ENCODE results near the gene ANKRD36C.
A peak's percentile ranks its signal among the peaks of the same experiment; 100 is the strongest.
"Not testable (repeated sequence)": the region's sequence is repeated elsewhere in the genome, so short reads cannot be mapped to it uniquely, and the experiment has no call there.

Gene ANKRD36C

GRCh38 chr2:96006248-96006647 is 14.6 kb upstream of the ANKRD36C start:
- not testable (repeated sequence) for DNase-seq (ENCODE audit: low read depth)

GRCh38 chr2:95992520-95993272 is 1.1 kb upstream of the ANKRD36C start:
- DNase-seq (ENCODE audit: low read depth), result peak; percentile 22

DNA sequence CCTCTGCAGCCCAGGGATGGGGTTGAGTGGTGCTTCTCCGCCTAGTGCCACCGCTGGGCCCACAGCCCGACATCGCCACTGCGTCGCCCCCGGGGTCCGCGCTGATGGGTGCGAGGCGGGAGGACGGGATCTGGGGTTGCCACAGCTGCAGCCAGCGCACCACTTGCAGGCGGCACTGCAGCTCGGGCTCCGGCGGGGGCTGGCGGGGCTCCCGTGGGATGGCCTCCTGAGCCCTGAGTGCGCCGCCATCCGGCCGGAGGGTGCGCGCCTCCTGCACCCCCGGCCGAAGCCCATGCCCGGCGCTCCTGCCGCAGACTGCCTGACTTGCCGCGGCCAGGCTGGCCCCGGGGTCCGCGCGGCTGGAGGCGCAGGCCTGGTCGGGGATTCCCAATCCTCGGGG is 478 bp upstream of the ANKRD36C start:
- not testable (repeated sequence) for DNase-seq (ENCODE audit: low read depth)

DNA sequence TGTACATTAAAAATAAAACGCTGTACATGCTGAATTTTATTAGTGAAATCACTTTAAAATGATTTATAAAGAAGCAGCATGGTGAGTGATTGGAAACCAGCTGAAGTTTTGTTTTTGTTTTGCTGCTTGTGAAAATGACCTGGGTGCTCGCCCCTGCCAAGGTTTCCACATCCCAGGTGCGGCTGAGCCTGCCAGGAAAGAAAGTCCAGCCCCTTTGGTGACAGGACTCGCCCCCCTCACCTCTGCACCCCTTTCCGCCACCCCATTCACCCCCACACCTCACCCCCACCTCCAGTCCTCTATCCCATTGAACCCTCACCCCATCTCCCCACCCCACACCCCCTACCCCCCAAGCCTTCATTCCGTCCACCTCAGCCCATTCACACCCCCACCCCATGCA is 740 bp downstream of the ANKRD36C start:
- not testable (repeated sequence) for DNase-seq (ENCODE audit: low read depth)

- DNase-seq (ENCODE audit: low read depth), result not testable (repeated sequence)
These were observed 40.0 kb downstream of the ANKRD36C start for GRCh38 chr2:95951662-95952061.

DNA sequence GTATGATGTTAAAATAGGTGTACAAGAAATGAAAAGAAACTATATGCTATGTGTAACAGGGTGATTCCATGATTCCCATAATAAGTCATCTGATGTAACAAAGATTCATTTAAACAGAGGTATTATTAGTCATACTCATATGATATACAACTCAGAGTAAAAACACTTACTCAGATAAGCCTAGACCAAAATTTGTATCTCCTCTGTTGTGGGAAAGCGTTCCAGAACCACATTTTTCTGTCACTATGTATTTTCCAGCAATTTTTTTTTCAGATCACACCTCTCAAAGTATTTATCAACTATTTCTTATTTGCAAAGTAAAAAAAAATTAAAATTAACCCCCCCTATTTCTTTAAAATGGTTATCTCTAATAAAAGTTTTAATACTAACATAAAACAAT is 43.6 kb downstream of the ANKRD36C start:
- not testable (repeated sequence) for DNase-seq (ENCODE audit: low read depth)

GRCh38 chr2:95939947-95940346 is 51.7 kb downstream of the ANKRD36C start:
- DNase-seq (ENCODE audit: low read depth), result not testable (repeated sequence)

DNA sequence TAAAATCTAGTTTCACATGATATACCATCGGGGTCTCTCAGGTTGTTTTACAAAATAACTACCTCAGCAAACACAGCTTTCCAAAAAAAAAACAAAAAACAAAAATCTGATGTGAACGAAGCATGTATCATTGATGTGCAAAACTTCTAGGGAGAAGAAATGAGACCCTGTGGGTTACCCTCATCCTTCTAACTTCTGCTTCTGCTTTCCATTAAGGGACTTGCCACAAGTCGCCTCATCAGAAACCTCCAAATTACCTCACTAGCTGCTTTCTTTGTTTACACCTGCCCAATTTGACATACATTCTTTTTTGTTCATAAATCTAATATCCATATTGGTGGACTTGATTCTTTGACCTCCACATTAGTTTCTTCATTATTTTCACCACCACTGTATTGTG is 60.9 kb downstream of the ANKRD36C start:
- not testable (repeated sequence) for DNase-seq (ENCODE audit: low read depth)

GRCh38 chr2:95917007-95917406 is 74.6 kb downstream of the ANKRD36C start:
- not testable (repeated sequence) for DNase-seq (ENCODE audit: low read depth)

DNA sequence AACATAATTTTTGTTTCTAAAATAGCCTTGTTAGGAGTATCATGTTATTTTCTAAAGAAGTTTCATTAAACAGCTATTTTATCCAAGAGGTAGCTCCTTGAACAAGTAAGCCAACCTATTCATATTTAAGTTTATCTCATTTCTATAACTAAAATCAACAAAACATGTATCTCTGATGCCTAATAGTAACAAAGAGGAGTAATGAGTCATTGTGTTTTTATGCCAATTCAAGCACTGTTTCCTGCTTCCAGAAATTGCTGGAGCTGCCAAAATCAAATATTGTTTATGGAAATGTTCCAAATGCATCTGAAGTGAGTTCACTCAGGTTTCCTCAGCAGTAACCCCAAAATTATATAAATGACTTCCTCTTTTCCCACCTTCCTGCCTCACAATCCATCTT is 76.5 kb downstream of the ANKRD36C start:
- DNase-seq (ENCODE audit: low read depth), result not testable (repeated sequence)

DNA sequence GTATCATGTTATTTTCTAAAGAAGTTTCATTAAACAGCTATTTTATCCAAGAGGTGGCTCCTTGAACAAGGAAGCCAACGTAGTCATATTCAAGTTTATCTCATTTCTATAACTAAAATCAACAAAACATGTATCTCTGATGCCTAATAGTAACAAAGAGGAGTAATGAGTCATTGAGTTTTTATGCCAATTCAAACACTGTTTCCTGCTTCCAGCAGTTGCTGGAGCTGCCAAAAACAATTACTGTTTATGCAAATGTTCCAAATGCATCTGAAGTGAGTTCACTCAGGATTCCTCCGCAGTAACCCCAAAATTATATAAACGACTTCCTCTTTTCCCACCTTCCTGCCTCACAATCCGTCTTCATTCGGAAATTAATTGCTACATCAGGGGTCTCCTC is 80.2 kb downstream of the ANKRD36C start:
- not testable (repeated sequence) for DNase-seq (ENCODE audit: low read depth)

GRCh38 chr2:95894443-95894842 is 97.2 kb downstream of the ANKRD36C start:
- not testable (repeated sequence) for DNase-seq (ENCODE audit: low read depth)

- DNase-seq (ENCODE audit: low read depth), result not testable (repeated sequence)
These were observed 123.7 kb downstream of the ANKRD36C start for GRCh38 chr2:95867929-95868328.

- not testable (repeated sequence) for DNase-seq (ENCODE audit: low read depth)
These were observed 124.5 kb downstream of the ANKRD36C start for GRCh38 chr2:95867047-95867677.

GRCh38 chr2:95862121-95862520 is 129.5 kb downstream of the ANKRD36C start:
- not testable (repeated sequence) for DNase-seq (ENCODE audit: low read depth)

DNA sequence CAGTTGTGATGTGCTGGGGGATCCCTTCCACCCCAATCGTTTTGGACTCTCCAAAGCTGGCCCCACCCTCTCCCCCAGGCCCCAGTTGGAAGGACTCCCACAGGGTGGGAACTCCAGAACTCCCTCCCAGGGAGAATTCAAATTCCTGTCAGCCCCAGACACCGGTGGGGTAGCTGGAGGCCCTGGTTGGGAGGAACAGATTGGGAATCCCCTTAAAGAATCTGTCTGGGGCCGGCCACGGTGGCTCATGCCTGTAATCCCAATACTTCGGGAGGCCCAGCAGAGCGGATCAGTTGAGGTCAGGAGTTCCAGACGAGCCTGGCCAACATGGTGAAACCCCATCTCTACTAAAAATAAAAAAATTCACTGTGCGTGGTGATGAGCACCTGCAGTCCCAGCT is 155.5 kb downstream of the ANKRD36C start:
- no peak for DNase-seq (ENCODE audit: low read depth)

GRCh38 chr2:95834077-95835013 is 157.3 kb downstream of the ANKRD36C start:
- not testable (repeated sequence) for DNase-seq (ENCODE audit: low read depth)

DNA sequence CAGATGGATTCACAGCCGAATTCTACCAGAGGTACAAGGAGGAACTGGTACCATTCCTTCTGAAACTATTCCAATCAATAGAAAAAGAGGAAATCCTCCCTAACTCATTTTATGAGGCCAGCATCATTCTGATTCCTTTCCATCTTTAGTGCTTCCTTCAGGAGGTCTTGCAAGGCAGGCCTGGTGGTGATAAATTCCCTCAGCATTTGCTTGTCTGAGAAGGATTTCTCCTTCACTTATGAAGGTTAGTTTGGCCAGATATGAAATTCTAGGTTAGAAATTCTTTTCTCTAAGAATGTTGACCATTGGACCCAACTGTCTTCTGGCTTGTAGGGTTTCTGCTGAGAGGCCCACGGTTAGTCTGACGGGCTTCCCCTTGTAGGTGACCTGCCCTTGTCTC is 167.4 kb downstream of the ANKRD36C start:
- DNase-seq (ENCODE audit: low read depth), result not testable (repeated sequence)

DNA sequence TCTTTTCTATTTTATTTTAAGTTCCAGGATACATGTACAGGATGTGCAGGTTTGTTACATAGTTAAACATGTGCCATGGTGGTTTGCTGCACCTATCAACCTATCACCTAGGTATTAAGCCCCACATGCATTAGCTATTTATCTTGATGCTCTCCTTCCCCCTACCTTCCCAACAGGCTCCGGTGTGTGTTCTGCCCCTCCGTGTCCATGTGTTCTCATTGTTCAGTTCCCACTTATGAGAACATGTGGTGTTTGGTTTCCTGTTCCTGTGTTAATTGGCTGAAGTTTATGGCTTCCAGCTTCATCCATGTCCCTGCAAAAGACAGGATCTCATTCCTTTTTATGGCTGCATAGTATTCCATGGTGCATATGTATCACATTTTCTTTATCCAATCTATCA is 174.1 kb downstream of the ANKRD36C start:
- DNase-seq (ENCODE audit: low read depth), result not testable (repeated sequence)

DNA sequence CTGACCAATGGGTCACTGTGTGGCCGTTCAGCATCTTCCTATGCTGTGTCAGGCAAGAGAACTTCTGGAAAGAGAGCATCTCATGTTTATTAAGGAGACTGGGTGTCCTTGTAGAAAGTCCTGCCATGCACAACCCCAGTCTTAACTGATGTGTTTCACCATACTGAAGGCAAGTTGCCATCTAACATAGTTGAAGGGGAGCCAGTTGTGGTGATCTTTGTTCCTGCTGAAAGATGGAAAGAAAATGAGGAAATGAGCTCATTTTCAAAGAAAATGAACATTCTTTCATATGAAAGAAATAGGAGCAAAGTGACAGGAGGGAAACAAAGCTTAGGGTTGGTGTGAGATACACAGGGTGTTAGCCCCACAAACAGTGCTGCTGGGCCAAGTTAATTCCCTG is 178.3 kb downstream of the ANKRD36C start:
- not testable (repeated sequence) for DNase-seq (ENCODE audit: low read depth)

- DNase-seq (ENCODE audit: low read depth), result no peak
These were observed 191.7 kb downstream of the ANKRD36C start for GRCh38 chr2:95799892-95800291.

DNA sequence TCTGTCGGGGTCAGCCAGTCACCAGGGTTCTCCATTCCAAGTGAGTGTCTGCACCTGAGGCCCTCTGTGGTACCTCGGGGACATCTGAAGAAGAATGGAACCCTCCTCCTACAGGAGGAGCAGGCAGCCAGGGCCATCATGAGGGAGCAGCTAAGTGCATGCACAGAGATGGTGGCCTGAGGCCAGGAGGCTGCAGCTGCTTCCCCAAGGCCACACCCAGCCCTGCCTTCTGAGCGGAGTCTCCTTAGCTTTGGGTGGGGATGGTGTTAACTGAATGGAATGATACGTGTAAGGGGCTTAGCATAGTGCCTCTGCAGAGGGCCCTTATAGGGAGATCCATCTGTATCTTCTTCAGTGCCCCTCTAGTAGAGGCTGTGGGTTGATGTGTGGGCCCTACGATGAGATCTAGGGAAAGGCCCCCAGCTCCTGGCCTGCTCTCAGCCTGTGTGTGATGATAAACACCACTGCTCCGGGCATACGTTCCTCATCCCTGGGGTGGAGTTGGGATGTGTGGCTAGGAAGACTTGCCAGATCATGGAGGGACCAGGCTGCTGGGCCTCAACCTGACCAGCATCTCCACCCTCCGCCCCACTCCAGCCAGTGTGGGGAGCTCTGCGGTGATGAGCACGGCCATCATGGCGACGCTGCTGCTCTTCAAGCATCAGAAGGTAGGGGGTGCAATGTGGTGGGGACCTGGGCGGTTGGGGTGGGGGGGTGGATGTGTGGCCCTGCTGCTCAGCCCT is 192.3 kb downstream of the ANKRD36C start:
- not testable (repeated sequence) for DNase-seq (ENCODE audit: low read depth)

Data from stimulated activated CD4-positive, alpha-beta T cell treated with anti-CD3 and anti-CD28 coated beads, Interleukin-2, amount 100 ng/mL, for 4 hours (primary cell).